ENCODE measurements around the gene C1orf35. TPM values are rescaled to one million over a fixed set of nuclear protein-coding genes. Genes with fewer than 3 reads are reported as not detected.
"Not testable (repeated sequence)": the region's sequence is repeated elsewhere in the genome, so short reads cannot be mapped to it uniquely, and the experiment has no call there.

The C1orf35 gene
- total RNA-seq, 1 donor from 2014 or later = 21.9 TPM

DNA sequence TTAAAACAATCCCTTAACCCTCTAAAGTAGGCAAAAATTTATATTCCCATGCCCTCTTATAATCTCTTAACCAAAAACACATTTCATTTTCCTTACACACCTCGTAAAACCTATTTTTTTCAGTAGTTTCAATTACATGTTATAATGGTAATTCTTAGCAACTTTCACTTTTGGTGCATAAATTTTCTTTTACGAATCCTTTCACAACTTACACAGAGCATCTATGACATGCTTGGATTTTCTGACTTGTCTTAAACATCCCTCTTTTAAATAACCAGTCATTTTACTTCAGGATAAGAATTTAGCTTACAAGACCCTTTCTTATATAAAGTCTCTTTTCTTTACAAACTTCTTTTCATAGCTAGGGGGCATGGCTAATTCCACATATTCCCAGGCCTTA is 14.9 kb upstream of the C1orf35 start:
- Mint-ChIP-seq H3K27me3 (ENCODE audit: unreplicated experiment) (no peaks in the 10 kb centered on the region), H3K4me1 (ENCODE audit: low read depth, unreplicated experiment) (no peaks in the 10 kb centered on the region), H3K36me3 (ENCODE audit: unreplicated experiment) (peaks cover 8% of the 10 kb centered on the region), H3K27ac (ENCODE audit: unreplicated experiment) (no peak overlapping the region), H3K9me3 (ENCODE audit: unreplicated experiment) (peaks cover 2% of the 10 kb centered on the region), H3K4me3 (ENCODE audit: unreplicated experiment) (no peak overlapping the region)
- TF ChIP-seq, protein P1, sequence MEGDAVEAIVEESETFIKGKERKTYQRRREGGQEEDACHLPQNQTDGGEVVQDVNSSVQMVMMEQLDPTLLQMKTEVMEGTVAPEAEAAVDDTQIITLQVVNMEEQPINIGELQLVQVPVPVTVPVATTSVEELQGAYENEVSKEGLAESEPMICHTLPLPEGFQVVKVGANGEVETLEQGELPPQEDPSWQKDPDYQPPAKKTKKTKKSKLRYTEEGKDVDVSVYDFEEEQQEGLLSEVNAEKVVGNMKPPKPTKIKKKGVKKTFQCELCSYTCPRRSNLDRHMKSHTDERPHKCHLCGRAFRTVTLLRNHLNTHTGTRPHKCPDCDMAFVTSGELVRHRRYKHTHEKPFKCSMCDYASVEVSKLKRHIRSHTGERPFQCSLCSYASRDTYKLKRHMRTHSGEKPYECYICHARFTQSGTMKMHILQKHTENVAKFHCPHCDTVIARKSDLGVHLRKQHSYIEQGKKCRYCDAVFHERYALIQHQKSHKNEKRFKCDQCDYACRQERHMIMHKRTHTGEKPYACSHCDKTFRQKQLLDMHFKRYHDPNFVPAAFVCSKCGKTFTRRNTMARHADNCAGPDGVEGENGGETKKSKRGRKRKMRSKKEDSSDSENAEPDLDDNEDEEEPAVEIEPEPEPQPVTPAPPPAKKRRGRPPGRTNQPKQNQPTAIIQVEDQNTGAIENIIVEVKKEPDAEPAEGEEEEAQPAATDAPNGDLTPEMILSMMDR (IDR thresholded peaks at IDR 0.05; ENCODE audit: partially characterized antibody, unreplicated experiment) = no peak
- no peak for DNase-seq

- H3K27ac Mint-ChIP-seq (ENCODE audit: unreplicated experiment) = no peak overlapping the region
- no peaks in the 10 kb centered on the region for H3K4me1 Mint-ChIP-seq (ENCODE audit: low read depth, unreplicated experiment)
- TF ChIP-seq, protein P1 (IDR thresholded peaks at IDR 0.05; ENCODE audit: partially characterized antibody, unreplicated experiment) = no peak
- no peak for DNase-seq
- H3K36me3 Mint-ChIP-seq (ENCODE audit: unreplicated experiment) = peaks cover 8% of the 10 kb centered on the region
- H3K27me3 Mint-ChIP-seq (ENCODE audit: unreplicated experiment) = no peaks in the 10 kb centered on the region
- H3K9me3 Mint-ChIP-seq (ENCODE audit: unreplicated experiment) = peaks cover 2% of the 10 kb centered on the region
- no peak overlapping the region for H3K4me3 Mint-ChIP-seq (ENCODE audit: unreplicated experiment)
Measured at GRCh38 chr1:228117335-228117734, 14.2 kb upstream of the C1orf35 start.

DNA sequence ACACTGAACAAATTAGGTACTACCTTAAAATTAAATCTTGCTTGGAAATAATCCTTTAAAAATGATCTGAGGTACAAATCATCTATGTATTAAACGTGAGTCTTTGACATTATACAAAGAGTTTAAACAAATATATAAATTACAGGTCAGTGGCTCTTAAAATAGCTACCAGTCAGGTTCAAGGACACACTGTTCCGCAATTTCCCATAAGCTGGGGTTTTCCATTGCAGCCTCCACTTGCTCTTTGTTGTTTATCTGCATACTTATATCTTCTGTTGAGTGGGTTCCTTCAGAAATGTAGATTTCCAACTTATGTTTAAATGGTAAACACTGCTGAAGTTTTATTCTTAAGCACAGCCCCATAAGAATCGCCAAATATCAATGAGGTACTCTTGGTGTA is 11.7 kb upstream of the C1orf35 start:
- DNase-seq = no peak
- Mint-ChIP-seq H3K27ac (ENCODE audit: unreplicated experiment) (no peak overlapping the region), H3K4me1 (ENCODE audit: low read depth, unreplicated experiment) (no peaks in the 10 kb centered on the region), H3K9me3 (ENCODE audit: unreplicated experiment) (peaks cover 3% of the 10 kb centered on the region), H3K27me3 (ENCODE audit: unreplicated experiment) (peaks cover 4% of the 10 kb centered on the region), H3K36me3 (ENCODE audit: unreplicated experiment) (peaks cover 5% of the 10 kb centered on the region), H3K4me3 (ENCODE audit: unreplicated experiment) (no peak overlapping the region)
- TF ChIP-seq, protein P1 (IDR thresholded peaks at IDR 0.05; ENCODE audit: partially characterized antibody, unreplicated experiment) = no peak

DNA sequence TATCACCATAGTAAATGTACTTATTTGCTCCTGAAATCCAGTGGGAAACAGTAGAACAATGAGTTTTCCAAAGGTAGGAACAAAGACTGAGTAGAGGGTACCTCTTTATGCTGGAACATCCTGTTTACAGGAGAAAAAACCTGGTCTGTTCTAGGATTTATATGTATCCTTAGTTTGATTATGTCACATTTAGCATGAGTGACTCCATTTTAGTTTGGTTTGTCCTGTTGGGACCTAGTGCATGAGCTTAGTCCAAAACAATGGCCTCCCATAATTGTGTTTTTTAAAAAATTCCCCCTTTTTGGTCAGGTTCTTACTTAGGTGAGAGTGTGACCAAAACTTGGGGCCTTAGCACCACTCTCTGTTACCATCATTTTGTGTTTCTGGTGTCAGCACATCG is 9.5 kb upstream of the C1orf35 start:
- Mint-ChIP-seq H3K4me3 (ENCODE audit: unreplicated experiment) (no peak overlapping the region), H3K27me3 (ENCODE audit: unreplicated experiment) (peaks cover 4% of the 10 kb centered on the region), H3K36me3 (ENCODE audit: unreplicated experiment) (no peaks in the 10 kb centered on the region)

DNA sequence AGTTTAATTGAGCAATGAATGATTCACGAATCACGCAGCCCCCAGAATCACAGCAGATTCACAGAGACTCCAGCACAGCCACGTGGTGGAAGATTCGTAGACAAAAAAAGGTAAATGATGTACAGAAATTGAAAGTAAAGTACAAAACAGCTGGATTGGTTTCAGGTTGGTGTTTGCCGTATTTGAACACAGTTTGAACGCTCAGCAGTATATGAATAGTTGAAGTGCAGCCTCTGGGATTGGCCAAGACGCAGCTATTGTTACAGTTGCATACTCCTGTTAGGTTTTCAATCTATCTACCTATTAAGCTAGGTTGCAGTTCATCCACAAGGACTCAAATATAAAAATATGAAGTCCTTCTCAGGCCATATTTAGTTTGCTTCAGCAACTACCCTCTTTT is 9.0 kb upstream of the C1orf35 start:
- no peaks in the 10 kb centered on the region for H3K36me3 Mint-ChIP-seq (ENCODE audit: unreplicated experiment)
- no peak overlapping the region for H3K4me3 Mint-ChIP-seq (ENCODE audit: unreplicated experiment)
- peaks cover 8% of the 10 kb centered on the region for H3K9me3 Mint-ChIP-seq (ENCODE audit: unreplicated experiment)
- no peak for DNase-seq
- H3K27me3 Mint-ChIP-seq (ENCODE audit: unreplicated experiment) = peaks cover 4% of the 10 kb centered on the region
- TF ChIP-seq, protein P1 (IDR thresholded peaks at IDR 0.05; ENCODE audit: partially characterized antibody, unreplicated experiment) = no peak
- no peak overlapping the region for H3K27ac Mint-ChIP-seq (ENCODE audit: unreplicated experiment)
- H3K4me1 Mint-ChIP-seq (ENCODE audit: low read depth, unreplicated experiment) = peaks cover 3% of the 10 kb centered on the region

More for the DNA sequence above, 9.5 kb upstream of the C1orf35 start:
- no peak for DNase-seq
- Mint-ChIP-seq H3K27ac (ENCODE audit: unreplicated experiment) (no peak overlapping the region), H3K9me3 (ENCODE audit: unreplicated experiment) (peaks cover 8% of the 10 kb centered on the region), H3K4me1 (ENCODE audit: low read depth, unreplicated experiment) (peaks cover 3% of the 10 kb centered on the region)
- TF ChIP-seq, protein P1 (IDR thresholded peaks at IDR 0.05; ENCODE audit: partially characterized antibody, unreplicated experiment) = no peak

GRCh38 chr1:228111315-228111714 is 8.2 kb upstream of the C1orf35 start:
- H3K4me1 Mint-ChIP-seq (ENCODE audit: low read depth, unreplicated experiment); DNase-seq; H3K9me3 Mint-ChIP-seq (ENCODE audit: unreplicated experiment); H3K4me3 Mint-ChIP-seq (ENCODE audit: unreplicated experiment); H3K27me3 Mint-ChIP-seq (ENCODE audit: unreplicated experiment); H3K36me3 Mint-ChIP-seq (ENCODE audit: unreplicated experiment); H3K27ac Mint-ChIP-seq (ENCODE audit: unreplicated experiment): not testable (repeated sequence)
